ENCODE data around the gene CCDC32. TPM values are rescaled to one million over a fixed set of nuclear protein-coding genes. Genes with fewer than 3 reads are reported as not detected.

The CCDC32 gene
- total RNA-seq, 1 experiment from 2014 or later = 25.3 TPM

DNA sequence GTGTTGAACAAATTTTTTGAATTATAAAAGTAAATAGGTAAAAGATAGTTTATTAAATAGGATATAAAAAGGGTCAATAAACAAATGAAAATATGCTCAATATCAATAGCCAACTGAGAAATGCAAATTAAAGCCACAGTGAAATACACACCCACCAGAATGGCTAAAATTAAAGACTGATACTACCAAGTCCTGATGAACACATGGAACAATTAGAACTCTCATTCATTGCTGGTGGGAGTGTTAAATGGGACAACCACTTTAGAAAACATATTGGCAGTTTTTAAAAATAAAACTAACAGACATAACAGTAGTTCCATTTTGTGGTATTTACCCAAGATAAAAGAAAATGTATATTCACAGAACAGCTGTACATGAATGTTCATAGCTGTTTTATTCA lies 41.2 kb downstream of the CCDC32 start:
- Histone ChIP-seq H3K9me3 (ENCODE audit: low read length) (no peaks in the 10 kb centered on the region), H3K4me3 (ENCODE audit: low read length) (no peak overlapping the region), H3K4me2 (ENCODE audit: low read depth, low read length, poor library complexity, severe bottlenecking) (no peak overlapping the region), H3K27ac (ENCODE audit: low read length) (no peak overlapping the region), H3K27me3 (ENCODE audit: low read length) (no peaks in the 10 kb centered on the region), H4K20me1 (ENCODE audit: insufficient read depth, low read depth, low read length) (no peaks in the 10 kb centered on the region), H3K9ac (ENCODE audit: low read length) (no peak overlapping the region), H3K9me2 (replicated peaks; ENCODE audit: insufficient read depth, low read length) (no peaks in the 10 kb centered on the region), H3K4me1 (ENCODE audit: low read length) (peaks cover 18% of the 10 kb centered on the region), H3K36me3 (ENCODE audit: insufficient read depth, low read length) (no peaks in the 10 kb centered on the region), H2AFZ (ENCODE audit: low read length) (no peak overlapping the region), H3K79me2 (ENCODE audit: low read length) (no peaks in the 10 kb centered on the region)
- no peak for DNase-seq

DNA sequence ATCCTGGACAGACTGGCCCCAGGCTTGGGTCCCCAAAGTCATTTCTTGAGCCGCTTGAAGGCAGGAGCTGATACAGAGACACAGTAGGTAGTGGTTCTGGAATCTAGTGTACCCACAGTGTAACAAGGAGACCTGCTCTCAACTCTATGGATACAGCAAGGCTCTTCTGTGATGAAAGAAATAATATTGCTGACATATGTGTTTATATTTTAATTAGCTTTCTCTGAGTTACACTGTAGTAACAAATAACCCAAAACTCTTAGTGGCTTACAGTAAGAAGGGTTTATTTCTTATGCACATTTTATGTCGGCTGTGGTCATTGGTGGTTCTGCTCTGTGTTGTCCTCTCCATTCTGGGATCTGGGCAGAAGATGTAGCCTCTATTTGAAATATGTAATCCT lies 48.5 kb downstream of the CCDC32 start:
- no peak overlapping the region for H3K4me3 ChIP-seq (ENCODE audit: low read length)
- no peaks in the 10 kb centered on the region for H3K36me3 ChIP-seq (ENCODE audit: insufficient read depth, low read length)
- H3K9me2 ChIP-seq (replicated peaks; ENCODE audit: insufficient read depth, low read length) = no peaks in the 10 kb centered on the region
- peaks cover 26% of the 10 kb centered on the region for H3K4me1 ChIP-seq (ENCODE audit: low read length)
- no peaks in the 10 kb centered on the region for H3K27me3 ChIP-seq (ENCODE audit: low read length)
- H3K9ac ChIP-seq (ENCODE audit: low read length) = no peak overlapping the region
- H4K20me1 ChIP-seq (ENCODE audit: insufficient read depth, low read depth, low read length) = no peaks in the 10 kb centered on the region
- H2AFZ ChIP-seq (ENCODE audit: low read length) = no peak overlapping the region
- no peaks in the 10 kb centered on the region for H3K79me2 ChIP-seq (ENCODE audit: low read length)
- DNase-seq = no peak
- H3K4me2 ChIP-seq (ENCODE audit: low read depth, low read length, poor library complexity, severe bottlenecking) = no peak overlapping the region
- no peak overlapping the region for H3K27ac ChIP-seq (ENCODE audit: low read length)
- no peaks in the 10 kb centered on the region for H3K9me3 ChIP-seq (ENCODE audit: low read length)

DNA sequence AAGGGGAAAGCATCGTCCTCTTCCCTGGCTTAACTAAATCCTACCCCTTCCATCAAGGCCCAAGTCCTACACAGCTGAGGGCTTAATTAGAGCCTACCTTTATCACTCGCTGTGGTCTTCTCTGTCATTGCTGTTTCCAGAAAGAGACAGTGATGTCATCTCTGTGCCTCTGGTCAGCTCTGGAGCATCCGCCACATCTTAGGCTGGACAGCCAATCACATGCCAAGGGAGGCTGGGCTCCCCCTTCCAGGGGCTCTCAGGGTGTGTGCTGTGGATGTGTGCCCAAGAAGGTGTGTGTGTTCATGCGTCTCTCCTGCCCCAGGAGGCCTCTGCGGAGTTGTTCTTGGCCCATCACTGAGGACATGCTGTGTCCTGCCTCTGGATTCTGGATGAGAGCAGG lies 51.2 kb downstream of the CCDC32 start:
- Histone ChIP-seq H3K79me2 (ENCODE audit: low read length) (no peaks in the 10 kb centered on the region), H4K20me1 (ENCODE audit: insufficient read depth, low read depth, low read length) (no peaks in the 10 kb centered on the region), H3K4me2 (ENCODE audit: low read depth, low read length, poor library complexity, severe bottlenecking) (no peak overlapping the region), H3K27ac (ENCODE audit: low read length) (no peak overlapping the region), H3K27me3 (ENCODE audit: low read length) (no peaks in the 10 kb centered on the region), H3K9me3 (ENCODE audit: low read length) (no peaks in the 10 kb centered on the region), H2AFZ (ENCODE audit: low read length) (no peak overlapping the region), H3K9me2 (replicated peaks; ENCODE audit: insufficient read depth, low read length) (no peaks in the 10 kb centered on the region), H3K4me1 (ENCODE audit: low read length) (peaks cover 17% of the 10 kb centered on the region), H3K9ac (ENCODE audit: low read length) (no peak overlapping the region), H3K4me3 (ENCODE audit: low read length) (no peak overlapping the region), H3K36me3 (ENCODE audit: insufficient read depth, low read length) (no peaks in the 10 kb centered on the region)
- no peak for DNase-seq

DNA sequence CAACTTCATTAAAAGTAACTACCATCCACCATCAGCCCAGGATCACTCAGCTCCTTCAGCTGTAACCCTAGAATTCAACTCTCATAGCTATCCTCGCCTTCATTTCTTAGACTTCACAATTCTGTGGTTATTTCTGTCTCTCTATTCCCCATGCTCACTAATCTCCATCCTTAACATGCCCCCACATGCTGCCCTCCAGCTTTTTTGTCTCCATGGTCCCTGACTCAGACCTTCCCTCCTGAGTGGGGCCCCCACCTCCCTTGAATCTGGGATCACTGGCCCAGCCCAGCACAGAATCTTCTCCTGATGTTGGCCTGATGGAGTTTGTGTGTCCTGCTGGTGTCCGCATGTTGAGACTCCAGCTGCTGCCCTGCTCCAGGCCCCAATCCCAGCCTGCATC lies 52.4 kb downstream of the CCDC32 start:
- Histone ChIP-seq H3K4me3 (ENCODE audit: low read length) (no peak overlapping the region), H3K4me2 (ENCODE audit: low read depth, low read length, poor library complexity, severe bottlenecking) (peak overlapping the region; percentile 82), H3K9ac (ENCODE audit: low read length) (no peak overlapping the region), H3K27me3 (ENCODE audit: low read length) (no peaks in the 10 kb centered on the region), H3K9me3 (ENCODE audit: low read length) (no peaks in the 10 kb centered on the region), H3K79me2 (ENCODE audit: low read length) (no peaks in the 10 kb centered on the region), H3K9me2 (replicated peaks; ENCODE audit: insufficient read depth, low read length) (no peaks in the 10 kb centered on the region), H3K27ac (ENCODE audit: low read length) (no peak overlapping the region), H4K20me1 (ENCODE audit: insufficient read depth, low read depth, low read length) (no peaks in the 10 kb centered on the region), H3K4me1 (ENCODE audit: low read length) (peaks cover 17% of the 10 kb centered on the region), H2AFZ (ENCODE audit: low read length) (peak overlapping the region; percentile 84; the same call in 1 of the 2 replicates), H3K36me3 (ENCODE audit: insufficient read depth, low read length) (no peaks in the 10 kb centered on the region)
- DNase-seq = no peak

DNA sequence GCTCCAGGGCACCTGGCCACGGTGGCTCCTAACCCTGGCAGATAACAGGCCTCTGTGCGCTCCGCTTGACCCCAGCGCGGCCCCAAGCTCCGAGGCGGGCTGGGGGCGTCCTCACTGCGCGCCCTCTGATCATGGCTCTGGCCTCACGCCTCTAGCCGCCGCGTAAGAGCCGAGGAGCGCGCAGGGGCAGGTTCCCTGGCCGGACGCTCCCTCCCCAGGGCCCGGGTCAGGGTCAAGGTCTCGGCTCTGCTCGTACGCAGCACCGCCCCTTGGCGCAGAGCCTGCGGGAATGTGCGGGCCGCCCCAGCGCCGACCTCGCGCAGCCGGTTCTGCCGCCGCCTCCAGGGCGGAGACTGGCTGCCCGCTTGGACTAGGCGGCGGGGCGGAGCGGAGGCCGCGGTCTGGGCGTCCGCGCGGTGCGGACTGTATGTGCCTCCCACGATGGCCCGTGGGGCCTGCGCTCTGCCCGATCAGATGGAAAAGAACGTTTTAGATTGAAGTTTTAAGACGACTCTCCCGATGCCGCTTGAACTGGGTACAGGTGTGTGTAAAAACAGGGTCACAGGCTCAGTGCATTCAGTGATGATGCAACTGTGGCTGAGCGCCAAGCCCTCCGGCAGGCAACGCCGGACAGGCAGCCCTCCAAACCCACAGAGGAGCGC lies 53.2 kb downstream of the CCDC32 start:
- Histone ChIP-seq H3K36me3 (ENCODE audit: insufficient read depth, low read length) (no peaks in the 10 kb centered on the region), H3K9me2 (replicated peaks; ENCODE audit: insufficient read depth, low read length) (no peaks in the 10 kb centered on the region), H3K4me1 (ENCODE audit: low read length) (peaks cover 23% of the 10 kb centered on the region), H3K9ac (ENCODE audit: low read length) (peak overlapping the region; percentile 54), H3K9me3 (ENCODE audit: low read length) (no peaks in the 10 kb centered on the region), H3K27ac (ENCODE audit: low read length) (no peak overlapping the region), H3K79me2 (ENCODE audit: low read length) (no peaks in the 10 kb centered on the region), H3K4me3 (ENCODE audit: low read length) (peak overlapping the region; percentile 65), H3K27me3 (ENCODE audit: low read length) (no peaks in the 10 kb centered on the region), H3K4me2 (ENCODE audit: low read depth, low read length, poor library complexity, severe bottlenecking) (peak overlapping the region; percentile 82), H2AFZ (ENCODE audit: low read length) (peak overlapping the region; percentile 84), H4K20me1 (ENCODE audit: insufficient read depth, low read depth, low read length) (no peaks in the 10 kb centered on the region)
- no peak for DNase-seq

GRCh38 chr15:40511093-40511471 lies 53.8 kb downstream of the CCDC32 start:
- Histone ChIP-seq H4K20me1 (ENCODE audit: insufficient read depth, low read depth, low read length) (no peaks in the 10 kb centered on the region), H3K4me3 (ENCODE audit: low read length) (peak overlapping the region; percentile 65), H3K27me3 (ENCODE audit: low read length) (no peaks in the 10 kb centered on the region), H3K4me2 (ENCODE audit: low read depth, low read length, poor library complexity, severe bottlenecking) (peak overlapping the region; percentile 82), H3K9ac (ENCODE audit: low read length) (peak overlapping the region; percentile 54), H3K9me3 (ENCODE audit: low read length) (no peaks in the 10 kb centered on the region), H3K79me2 (ENCODE audit: low read length) (no peaks in the 10 kb centered on the region), H3K4me1 (ENCODE audit: low read length) (peaks cover 23% of the 10 kb centered on the region), H3K36me3 (ENCODE audit: insufficient read depth, low read length) (no peaks in the 10 kb centered on the region), H3K9me2 (replicated peaks; ENCODE audit: insufficient read depth, low read length) (no peaks in the 10 kb centered on the region), H2AFZ (ENCODE audit: low read length) (peak overlapping the region; percentile 84), H3K27ac (ENCODE audit: low read length) (no peak overlapping the region)
- peak; percentile 53 for DNase-seq

- no peaks in the 10 kb centered on the region for H3K27me3 ChIP-seq (ENCODE audit: low read length)
- no peak overlapping the region for H2AFZ ChIP-seq (ENCODE audit: low read length)
- no peak overlapping the region for H3K9ac ChIP-seq (ENCODE audit: low read length)
- no peaks in the 10 kb centered on the region for H3K9me2 ChIP-seq (replicated peaks; ENCODE audit: insufficient read depth, low read length)
- no peak overlapping the region for H3K4me3 ChIP-seq (ENCODE audit: low read length)
- DNase-seq = no peak
- peaks cover 23% of the 10 kb centered on the region for H3K4me1 ChIP-seq (ENCODE audit: low read length)
- H3K4me2 ChIP-seq (ENCODE audit: low read depth, low read length, poor library complexity, severe bottlenecking) = no peak overlapping the region
- no peaks in the 10 kb centered on the region for H3K9me3 ChIP-seq (ENCODE audit: low read length)
- H3K79me2 ChIP-seq (ENCODE audit: low read length) = no peaks in the 10 kb centered on the region
- H3K36me3 ChIP-seq (ENCODE audit: insufficient read depth, low read length) = no peaks in the 10 kb centered on the region
- no peak overlapping the region for H3K27ac ChIP-seq (ENCODE audit: low read length)
- no peaks in the 10 kb centered on the region for H4K20me1 ChIP-seq (ENCODE audit: insufficient read depth, low read depth, low read length)
Observed at GRCh38 chr15:40510201-40510600, 54.6 kb downstream of the CCDC32 start.

DNA sequence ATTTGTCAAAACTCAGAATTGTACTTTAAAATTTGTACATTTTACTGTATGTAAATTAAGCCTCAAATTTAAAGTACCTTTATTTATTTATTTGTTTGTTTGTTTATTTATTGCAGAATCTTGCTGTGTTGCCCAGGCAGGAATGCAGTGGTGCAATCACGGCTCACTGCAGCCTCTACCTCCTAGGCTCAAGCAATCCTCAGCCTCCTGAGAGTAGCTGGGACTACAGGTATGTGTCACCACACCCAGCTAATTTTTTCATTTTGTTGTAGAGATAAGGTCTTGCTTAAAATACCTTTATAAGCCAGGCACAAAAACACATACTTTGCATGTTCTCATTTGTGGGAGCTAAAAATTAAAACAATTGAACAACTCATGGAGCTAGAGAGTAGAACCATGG lies 56.6 kb downstream of the CCDC32 start:
- no peak overlapping the region for H3K4me2 ChIP-seq (ENCODE audit: low read depth, low read length, poor library complexity, severe bottlenecking)
- no peaks in the 10 kb centered on the region for H3K9me2 ChIP-seq (replicated peaks; ENCODE audit: insufficient read depth, low read length)
- H3K4me1 ChIP-seq (ENCODE audit: low read length) = peaks cover 23% of the 10 kb centered on the region
- H3K36me3 ChIP-seq (ENCODE audit: insufficient read depth, low read length) = no peaks in the 10 kb centered on the region
- DNase-seq = no peak
- H3K79me2 ChIP-seq (ENCODE audit: low read length) = no peaks in the 10 kb centered on the region
- H4K20me1 ChIP-seq (ENCODE audit: insufficient read depth, low read depth, low read length) = no peaks in the 10 kb centered on the region
- no peaks in the 10 kb centered on the region for H3K27me3 ChIP-seq (ENCODE audit: low read length)
- no peaks in the 10 kb centered on the region for H3K9me3 ChIP-seq (ENCODE audit: low read length)
- no peak overlapping the region for H3K4me3 ChIP-seq (ENCODE audit: low read length)
- H3K9ac ChIP-seq (ENCODE audit: low read length) = no peak overlapping the region
- no peak overlapping the region for H3K27ac ChIP-seq (ENCODE audit: low read length)
- H2AFZ ChIP-seq (ENCODE audit: low read length) = no peak overlapping the region

Data from Karpas-422 (cell line).